Mesothelial cell of epicardium (in vitro differentiated cells): ENCODE data around the gene GLT8D1. TPM values are rescaled to one million over a fixed set of nuclear protein-coding genes. Genes with fewer than 3 reads are reported as not detected.

Source experiments
- DNase-seq, 2 experiments: peaks; one replicate each; pipeline ENCODE4 v3.0.0; 2021; ENCODE audit warnings: low spot score in 2 of 2; ENCODE audit not compliant: unreplicated experiment in 2 of 2
- H3K27ac Mint-ChIP-seq: 2 replicates; pipeline ENCODE4 v1.8.0; 2021; ENCODE audit warnings: mixed read lengths
- H3K27me3 Mint-ChIP-seq: 2 replicates; pipeline ENCODE4 v1.8.0; 2021; ENCODE audit warnings: low read depth, mixed read lengths
- H3K36me3 Mint-ChIP-seq: 2 replicates; pipeline ENCODE4 v1.8.0; 2021; ENCODE audit warnings: mixed read lengths
- H3K4me1 Mint-ChIP-seq: 2 replicates; pipeline ENCODE4 v1.8.0; 2021; ENCODE audit warnings: mixed read lengths
- H3K4me3 Mint-ChIP-seq: 2 replicates; pipeline ENCODE4 v1.8.0; 2021; ENCODE audit warnings: mild to moderate bottlenecking, moderate library complexity, mixed read lengths
- H3K9me3 Mint-ChIP-seq: 2 replicates; pipeline ENCODE4 v1.8.0; 2021; ENCODE audit warnings: mixed read lengths
- total RNA-seq: library from RNA; stranded (reverse); gene quantifications from 3 replicates; pipeline ENCODE4 v1.2.1, GENCODE V29; 2021
- TF ChIP-seq, protein P1 (sequence below): fragments of 200-600 bp; sonication (generic); IDR thresholded peaks from one replicate; pipeline ENCODE4 v1.5.0; 2021; ENCODE audit warnings: antibody characterized with exemption; ENCODE audit not compliant: unreplicated experiment

GLT8D1 gene
- total RNA-seq, 1 donor from 2014 or later = 79.2 TPM

DNA sequence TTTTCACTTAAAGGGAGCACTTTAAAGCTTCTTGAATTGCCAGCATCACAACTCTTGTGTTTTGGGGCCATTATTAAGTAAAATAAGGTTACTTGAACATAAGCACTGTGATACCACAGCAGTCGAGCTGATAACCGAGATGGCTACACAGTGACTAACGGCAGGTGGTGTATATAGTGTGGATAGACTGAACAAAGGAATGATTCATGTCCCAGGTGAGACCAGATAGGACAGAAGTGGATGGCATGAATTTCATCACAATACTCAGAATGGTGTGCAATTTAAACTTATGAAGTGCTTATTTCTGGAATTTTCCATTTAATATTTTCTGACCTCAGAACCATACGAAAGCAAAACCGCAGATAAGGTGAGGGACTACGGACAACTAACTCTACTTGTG is 60.0 kb downstream of the GLT8D1 start:
- no peak for DNase-seq
- H3K9me3 Mint-ChIP-seq = no peaks in the 10 kb centered on the region
- H3K27ac Mint-ChIP-seq = no peak overlapping the region
- no peaks in the 10 kb centered on the region for H3K27me3 Mint-ChIP-seq
- TF ChIP-seq, protein P1, sequence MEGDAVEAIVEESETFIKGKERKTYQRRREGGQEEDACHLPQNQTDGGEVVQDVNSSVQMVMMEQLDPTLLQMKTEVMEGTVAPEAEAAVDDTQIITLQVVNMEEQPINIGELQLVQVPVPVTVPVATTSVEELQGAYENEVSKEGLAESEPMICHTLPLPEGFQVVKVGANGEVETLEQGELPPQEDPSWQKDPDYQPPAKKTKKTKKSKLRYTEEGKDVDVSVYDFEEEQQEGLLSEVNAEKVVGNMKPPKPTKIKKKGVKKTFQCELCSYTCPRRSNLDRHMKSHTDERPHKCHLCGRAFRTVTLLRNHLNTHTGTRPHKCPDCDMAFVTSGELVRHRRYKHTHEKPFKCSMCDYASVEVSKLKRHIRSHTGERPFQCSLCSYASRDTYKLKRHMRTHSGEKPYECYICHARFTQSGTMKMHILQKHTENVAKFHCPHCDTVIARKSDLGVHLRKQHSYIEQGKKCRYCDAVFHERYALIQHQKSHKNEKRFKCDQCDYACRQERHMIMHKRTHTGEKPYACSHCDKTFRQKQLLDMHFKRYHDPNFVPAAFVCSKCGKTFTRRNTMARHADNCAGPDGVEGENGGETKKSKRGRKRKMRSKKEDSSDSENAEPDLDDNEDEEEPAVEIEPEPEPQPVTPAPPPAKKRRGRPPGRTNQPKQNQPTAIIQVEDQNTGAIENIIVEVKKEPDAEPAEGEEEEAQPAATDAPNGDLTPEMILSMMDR = no peak
- peaks cover 48% of the 10 kb centered on the region for H3K36me3 Mint-ChIP-seq
- no peak overlapping the region for H3K4me3 Mint-ChIP-seq
- H3K4me1 Mint-ChIP-seq = no peaks in the 10 kb centered on the region

Other genes starting within 250 kb of the GLT8D1 start
- 0.29 to 0.71 TPM (median 0.66 TPM) in 3 replicates for gene STAB1, start 210.5 kb downstream of the GLT8D1 start, total RNA-seq
- 256 to 266 TPM (median 266 TPM) in 3 replicates for gene NT5DC2, start 171.9 kb downstream of the GLT8D1 start, total RNA-seq
- 12.7 to 13.0 TPM (median 12.9 TPM) in 3 replicates for gene UQCC5, start 169.2 kb downstream of the GLT8D1 start, total RNA-seq
- 90.1 to 92.4 TPM (median 91.2 TPM) in 3 replicates for gene PBRM1, start 19.9 kb downstream of the GLT8D1 start, total RNA-seq
- gene GNL3, start 19.8 kb downstream of the GLT8D1 start, total RNA-seq = 105 to 120 TPM (median 116 TPM) in 3 replicates
- 81.9 to 82.7 TPM (median 82.5 TPM) in 3 replicates for gene SPCS1, start 315 bp upstream of the GLT8D1 start, total RNA-seq
- gene NEK4, start 65.1 kb upstream of the GLT8D1 start, total RNA-seq = 32.3 to 33.5 TPM (median 32.9 TPM) in 3 replicates
- not detected in 3 replicates for gene ITIH1, start 71.8 kb upstream of the GLT8D1 start, total RNA-seq
- 22.4 to 25.0 TPM (median 23.1 TPM) in 3 replicates for gene ITIH3, start 89.0 kb upstream of the GLT8D1 start, total RNA-seq
- 12.0 to 13.9 TPM (median 13.5 TPM) in 3 replicates for gene ITIH4, start 124.9 kb upstream of the GLT8D1 start, total RNA-seq
- gene MUSTN1, start 129.2 kb upstream of the GLT8D1 start, total RNA-seq = 1.0 to 2.1 TPM in 2 of 3 replicates, not detected in the other
- gene STIMATE, start 191.8 kb upstream of the GLT8D1 start, total RNA-seq = 23.8 to 28.8 TPM (median 23.9 TPM) in 3 replicates